IMR-90 (cell line): ENCODE data around the gene ITGA6. TPM values are rescaled to one million over a fixed set of nuclear protein-coding genes. Genes with fewer than 3 reads are reported as not detected.

Experiments used
- ATAC-seq: fragments of 200-7000 bp; cut with Tn5 transposase; 2 replicates; pipeline ENCODE4 v1.9.1; 2020; ENCODE audit warnings: low read depth, mild to moderate bottlenecking, moderate library complexity
- BruUV-seq: library from RNA; stranded (reverse); fragments of 400-500 nt; replicated peaks from 2 replicates; lab custom pipeline; 2021; lab: Mats Ljungman, UMichigan
- CTCF ChIA-PET: fragments of 300-600 bp; formaldehyde crosslinking; extraction: SDS; loops from one replicate; lab custom pipeline; 2021; ENCODE audit warnings: antibody characterized with exemption; lab: Yijun Ruan, JAX
- POLR2A ChIA-PET: fragments of 300-600 bp; sonication (Branson Sonifier 250); formaldehyde crosslinking; loops from one replicate; lab custom pipeline; 2022; ENCODE audit warnings: antibody characterized with exemption; ENCODE audit not compliant: unreplicated experiment; lab: Charles Lee
- DNase-seq: peaks from one replicate; pipeline ENCODE4 v3.0.0; 2013
- H2AFZ ChIP-seq: replicated peaks from 2 replicates; pipeline ENCODE3; 2013; ENCODE audit warnings: low read length, mild to moderate bottlenecking; ENCODE audit not compliant: poor library complexity
- H2AK5ac ChIP-seq: 2 replicates; pipeline ENCODE4 v1.6.1; 2013; ENCODE audit warnings: low read depth, low read length, inconsistent platforms
- H2AK9ac ChIP-seq: replicated peaks from 2 replicates; pipeline ENCODE3; 2013; ENCODE audit warnings: mild to moderate bottlenecking, low read depth, low read length, moderate library complexity; ENCODE audit not compliant: poor library complexity
- H2BK120ac ChIP-seq: 2 replicates; pipeline ENCODE4 v1.6.1; 2013; ENCODE audit warnings: low read depth, low read length, inconsistent platforms
- H2BK15ac ChIP-seq: 3 replicates; pipeline ENCODE4 v1.6.1; 2013; ENCODE audit warnings: low read depth, low read length, inconsistent platforms
- H2BK20ac ChIP-seq: 2 replicates; pipeline ENCODE4 v1.6.1; 2013; ENCODE audit warnings: low read depth, mild to moderate bottlenecking, inconsistent platforms, low read length, moderate library complexity
- H2BK5ac ChIP-seq: 2 replicates; pipeline ENCODE4 v1.6.1; 2013; ENCODE audit warnings: mild to moderate bottlenecking, low read depth, low read length, inconsistent platforms; ENCODE audit not compliant: poor library complexity, severe bottlenecking
- H3K14ac ChIP-seq: replicated peaks from 2 replicates; pipeline ENCODE4 v1.6.1; 2013; ENCODE audit warnings: low read depth, low read length, inconsistent platforms
- H3K18ac ChIP-seq: 2 replicates; pipeline ENCODE4 v1.6.1; 2013; ENCODE audit warnings: low read depth, low read length, control low read depth
- H3K23ac ChIP-seq: 2 replicates; pipeline ENCODE4 v1.6.1; 2013; ENCODE audit warnings: low read depth, low read length, inconsistent platforms
- H3K27ac ChIP-seq: 2 replicates; pipeline ENCODE4 v1.5.1; 2013; ENCODE audit warnings: mild to moderate bottlenecking, control low read depth, low read length; ENCODE audit not compliant: insufficient read depth
- H3K27me3 ChIP-seq: 2 replicates; pipeline ENCODE4 v1.6.1; 2013; ENCODE audit warnings: low read length; ENCODE audit not compliant: control insufficient read depth, insufficient read depth
- H3K36me3 ChIP-seq: 2 replicates; pipeline ENCODE4 v1.6.1; 2013; ENCODE audit warnings: low read length, mixed read lengths; ENCODE audit not compliant: control insufficient read depth, insufficient read depth
- H3K4ac ChIP-seq: 2 replicates; pipeline ENCODE4 v1.6.1; 2013; ENCODE audit warnings: low read depth, low read length, inconsistent platforms
- H3K4me1 ChIP-seq: 2 replicates; pipeline ENCODE4 v1.6.1; 2013; ENCODE audit warnings: low read length, mixed read lengths; ENCODE audit not compliant: control insufficient read depth, insufficient read depth
- H3K4me2 ChIP-seq: 2 replicates; pipeline ENCODE4 v1.6.1; 2013; ENCODE audit warnings: low read depth, mild to moderate bottlenecking, control low read depth, low read length, moderate library complexity
- H3K4me3 ChIP-seq: 2 replicates; pipeline ENCODE4 v1.5.1; 2013; ENCODE audit warnings: low read depth, mild to moderate bottlenecking, control low read depth, low read length, moderate library complexity; ENCODE audit not compliant: insufficient read depth
- H3K56ac ChIP-seq: 2 replicates; pipeline ENCODE4 v1.6.1; 2013; ENCODE audit warnings: low read length, inconsistent platforms; ENCODE audit not compliant: insufficient read depth; ENCODE audit errors: extremely low read depth
- H3K79me1 ChIP-seq, 2 experiments: 2 replicates each; pipeline ENCODE4 v1.6.1; 2013; ENCODE audit warnings: low read length in 2 of 2, inconsistent platforms in 1 of 2, low read depth in 1 of 2
- H3K9ac ChIP-seq: 2 replicates; pipeline ENCODE4 v1.6.1; 2013; ENCODE audit warnings: low read depth, low read length, control low read depth
- H3K9me1 ChIP-seq: 2 replicates; pipeline ENCODE4 v1.6.1; 2013; ENCODE audit warnings: low read length, inconsistent platforms; ENCODE audit not compliant: insufficient read depth
- H3K9me3 ChIP-seq: 2 replicates; pipeline ENCODE4 v1.6.1; 2013; ENCODE audit warnings: low read length; ENCODE audit not compliant: control insufficient read depth, insufficient read depth
- H4K20me1 ChIP-seq: 2 replicates; pipeline ENCODE4 v1.6.1; 2013; ENCODE audit warnings: low read length, inconsistent platforms; ENCODE audit not compliant: insufficient read depth
- H4K5ac ChIP-seq: 2 replicates; pipeline ENCODE4 v1.6.1; 2013; ENCODE audit warnings: mild to moderate bottlenecking, low read depth, low read length, control low read depth
- H4K8ac ChIP-seq, 2 experiments: 2 replicates each; pipeline ENCODE4 v1.6.1; 2013; ENCODE audit warnings: low read depth in 2 of 2, low read length in 2 of 2, control low read depth in 1 of 2, inconsistent platforms in 1 of 2
- H4K91ac ChIP-seq: 2 replicates; pipeline ENCODE4 v1.6.1; 2013; ENCODE audit warnings: low read depth, low read length, inconsistent platforms; ENCODE audit not compliant: insufficient read depth
- CHD1 ChIP-seq: IDR thresholded peaks from 2 replicates; pipeline ENCODE4 v1.6.1; 2012; ENCODE audit warnings: low read depth, low read length, improper control_type of control experiment
- FOS ChIP-seq: fragments of 150-350 bp; IDR thresholded peaks from 2 replicates; pipeline ENCODE4 v1.6.1; 2016; ENCODE audit warnings: low read depth, low read length
- MXI1 ChIP-seq: IDR thresholded peaks from 2 replicates; pipeline ENCODE4 v1.6.1; 2012; ENCODE audit warnings: low read depth, mild to moderate bottlenecking, low read length, moderate library complexity, borderline replicate concordance
- RAD21 ChIP-seq: IDR thresholded peaks from 2 replicates; pipeline ENCODE4 v1.6.1; 2012; ENCODE audit warnings: low read length, improper control_type of control experiment
- WGBS, 2 experiments: methylation state at CpG; one replicate each; pipeline versions ENCODE4 v1.1.5 to v1.1.7; 2013; ENCODE audit warnings: missing lambda C conversion rate in 2 of 2; ENCODE audit not compliant: insufficient read length in 1 of 2; ENCODE audit errors: extremely low coverage in 2 of 2; 5-methylcytosine and 5-hydroxymethylcytosine counted together
- dilution Hi-C: fragments of 300-500 bp; cut with HindIII; formaldehyde crosslinking; loops from one replicate; pipeline ENCODE4 v1.14.3; 2018; ENCODE audit warnings: low sequenced_read_pairs; ENCODE audit not compliant: unreplicated experiment
- in situ Hi-C: fragments of 300-500 bp; cut with MboI; formaldehyde crosslinking; loops from 3 replicates; pipeline ENCODE4 v1.14.3; 2019; ENCODE audit warnings: low sequenced_read_pairs, inconsistent platforms, mixed read lengths
- intact Hi-C: fragments of 100-400 bp; cut with micrococcal nuclease; formaldehyde crosslinking; loops from 2 replicates; pipeline ENCODE4 v1.10.0; 2022
- polyA plus RNA-seq, 3 experiments: library from polyadenylated mRNA; depleted of rRNA; stranded (reverse); fragments of >200 nt; gene quantifications; 2 replicates each; pipeline ENCODE4 v1.2.3, GENCODE V29; 2012; ENCODE audit warnings: low replicate concordance in 1 of 3
- total RNA-seq: library from RNA; depleted of rRNA; stranded (reverse); fragments of >200 nt; gene quantifications from 2 replicates; pipeline ENCODE4 v1.2.3, GENCODE V29; 2012
- TF ChIP-seq, protein P1 (sequence below): fragments of 150-350 bp; IDR thresholded peaks from 2 replicates; pipeline ENCODE4 v1.6.1; 2016; ENCODE audit warnings: low read depth, mild to moderate bottlenecking, low read length, moderate library complexity, borderline replicate concordance
- TF ChIP-seq, protein P2 (sequence below): fragments of 150-350 bp; IDR thresholded peaks from 2 replicates; pipeline ENCODE4 v1.6.1; 2017; ENCODE audit warnings: mild to moderate bottlenecking, antibody characterized with exemption, low read length, low read depth

Gene ITGA6
- total and polyA plus RNA-seq, 2 of the 4 experiments (the other 2 are of a cell fraction) = 12.5 to 43.9 TPM

DNA sequence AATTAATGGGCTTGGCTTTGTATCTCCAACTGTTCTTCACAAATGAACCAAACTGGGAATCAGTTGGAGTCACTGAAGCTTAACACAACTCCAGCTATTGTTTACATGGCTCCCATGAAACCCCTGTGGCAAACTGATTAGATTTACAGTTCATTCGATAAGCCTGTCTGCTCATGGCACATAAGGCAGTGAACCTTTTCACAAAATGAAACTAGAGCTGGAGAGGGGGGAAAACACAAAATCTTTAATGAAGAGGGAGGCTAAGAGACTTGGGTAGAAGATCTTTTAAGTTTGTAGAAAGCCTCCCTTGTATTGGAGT, 11.6 kb upstream of the ITGA6 start:
- Histone ChIP-seq H3K14ac (no peak overlapping the region), H3K9me1 (no peaks in the 10 kb centered on the region), H4K91ac (no peak overlapping the region), H3K23ac (no peak overlapping the region), H3K9me3 (no peaks in the 10 kb centered on the region; the same call in none of the 2 replicates), H3K36me3 (no peaks in the 10 kb centered on the region), H4K20me1 (no peaks in the 10 kb centered on the region), H3K27ac (no peak overlapping the region), H3K4me3 (no peak overlapping the region), H2BK20ac (no peak overlapping the region), H3K4me1 (no peaks in the 10 kb centered on the region), H3K56ac (no peak overlapping the region), H2BK5ac (no peak overlapping the region), H2BK15ac (no peak overlapping the region), H3K27me3 (peaks cover 1% of the 10 kb centered on the region), H3K4me2 (no peak overlapping the region), H2AK9ac (no peak overlapping the region), H3K18ac (no peak overlapping the region), H4K5ac (no peak overlapping the region), H2BK120ac (no peak overlapping the region), H2AFZ (no peak overlapping the region), H3K9ac (no peak overlapping the region), H2AK5ac (no peak overlapping the region), H4K8ac (no peak overlapping the region), H3K4ac (no peak overlapping the region), H3K79me1 (no peaks in the 10 kb centered on the region)
- ATAC-seq (no peak), DNase-seq (no peak)
- TF ChIP-seq MXI1 = no peak
- TF ChIP-seq, protein P1, sequence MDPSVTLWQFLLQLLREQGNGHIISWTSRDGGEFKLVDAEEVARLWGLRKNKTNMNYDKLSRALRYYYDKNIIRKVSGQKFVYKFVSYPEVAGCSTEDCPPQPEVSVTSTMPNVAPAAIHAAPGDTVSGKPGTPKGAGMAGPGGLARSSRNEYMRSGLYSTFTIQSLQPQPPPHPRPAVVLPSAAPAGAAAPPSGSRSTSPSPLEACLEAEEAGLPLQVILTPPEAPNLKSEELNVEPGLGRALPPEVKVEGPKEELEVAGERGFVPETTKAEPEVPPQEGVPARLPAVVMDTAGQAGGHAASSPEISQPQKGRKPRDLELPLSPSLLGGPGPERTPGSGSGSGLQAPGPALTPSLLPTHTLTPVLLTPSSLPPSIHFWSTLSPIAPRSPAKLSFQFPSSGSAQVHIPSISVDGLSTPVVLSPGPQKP = no peak
- TF ChIP-seq RAD21 = no peak
- no peak for TF ChIP-seq FOS
- no peak for TF ChIP-seq CHD1
- TF ChIP-seq, protein P2, sequence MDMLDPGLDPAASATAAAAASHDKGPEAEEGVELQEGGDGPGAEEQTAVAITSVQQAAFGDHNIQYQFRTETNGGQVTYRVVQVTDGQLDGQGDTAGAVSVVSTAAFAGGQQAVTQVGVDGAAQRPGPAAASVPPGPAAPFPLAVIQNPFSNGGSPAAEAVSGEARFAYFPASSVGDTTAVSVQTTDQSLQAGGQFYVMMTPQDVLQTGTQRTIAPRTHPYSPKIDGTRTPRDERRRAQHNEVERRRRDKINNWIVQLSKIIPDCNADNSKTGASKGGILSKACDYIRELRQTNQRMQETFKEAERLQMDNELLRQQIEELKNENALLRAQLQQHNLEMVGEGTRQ = no peak
- BruUV-seq = no TSS peak
- dilution Hi-C loops = no loop called here
- in situ Hi-C loops = no loop called here
- POLR2A ChIA-PET = no interaction called here
- CTCF ChIA-PET = no interaction called here
- WGBS, 2 experiments = no CpG with 5 or more reads among the region's 1 CpG
- intact Hi-C loops = no loop called here
